HG03457 (cell line): ENCODE results near the gene TOP2B.

Experiments
- ATAC-seq: cut with Tn5 transposase; IDR thresholded peaks from one replicate; pipeline ENCODE4 v1.9.1; 2021; ENCODE audit warnings: moderate number of reproducible peaks; ENCODE audit not compliant: unreplicated experiment

Gene TOP2B

DNA sequence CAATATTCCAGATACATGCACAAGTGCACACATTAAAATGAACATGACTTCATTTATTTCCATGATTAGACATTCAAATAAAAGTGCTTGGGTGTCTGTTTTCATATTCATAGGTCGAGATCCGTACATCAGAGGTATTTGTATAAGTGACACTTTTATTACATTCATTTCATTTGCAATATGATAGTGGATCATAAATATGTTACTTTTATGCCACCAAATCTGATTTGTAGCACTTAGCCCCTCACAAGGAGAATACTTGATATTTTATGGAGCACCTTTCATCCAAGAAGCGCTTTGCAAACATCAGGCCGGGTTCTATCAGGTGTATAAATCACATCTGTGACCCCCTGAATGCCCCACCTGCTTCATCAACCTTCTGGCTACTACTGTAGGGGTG is 100.6 kb downstream of the TOP2B start:
- no peak for ATAC-seq

DNA sequence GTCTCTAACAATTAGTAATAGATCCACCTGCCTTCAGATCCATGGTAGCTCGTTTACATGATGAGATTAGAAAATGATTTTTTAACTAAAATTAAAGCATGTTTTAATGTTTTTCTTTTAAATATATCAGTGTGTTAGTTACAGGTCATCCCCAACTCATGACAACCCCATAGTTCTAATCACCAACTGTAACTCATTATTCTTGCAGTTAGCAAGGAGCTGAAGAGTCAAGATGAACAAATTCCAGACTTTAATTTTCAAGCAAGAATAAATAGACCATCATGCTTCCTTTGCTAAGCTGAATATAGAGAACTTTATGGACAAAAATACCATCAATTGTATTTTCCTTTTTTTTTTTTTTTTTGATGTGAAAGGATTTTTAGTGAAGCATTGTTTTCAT is 101.1 kb downstream of the TOP2B start:
- no peak for ATAC-seq

DNA sequence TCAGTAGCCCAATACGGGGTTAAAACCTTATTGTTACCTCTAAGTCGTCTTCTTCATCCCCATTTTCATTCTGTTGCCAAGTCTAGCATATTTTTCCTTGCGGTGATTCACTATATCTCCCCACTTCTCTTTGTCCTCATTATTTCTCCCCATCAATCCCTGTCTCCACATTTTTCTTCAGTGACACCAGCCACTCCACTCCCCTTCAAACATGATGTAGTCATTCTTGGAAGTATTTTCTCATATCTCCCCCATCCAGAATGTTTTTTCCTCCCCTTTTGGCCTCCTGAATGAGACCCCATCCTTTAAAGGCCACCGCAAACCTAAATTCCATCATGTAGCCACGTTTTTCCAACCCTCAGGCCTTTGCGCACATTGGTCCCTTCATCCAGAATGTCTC is 105.9 kb downstream of the TOP2B start:
- ATAC-seq, result no peak

DNA sequence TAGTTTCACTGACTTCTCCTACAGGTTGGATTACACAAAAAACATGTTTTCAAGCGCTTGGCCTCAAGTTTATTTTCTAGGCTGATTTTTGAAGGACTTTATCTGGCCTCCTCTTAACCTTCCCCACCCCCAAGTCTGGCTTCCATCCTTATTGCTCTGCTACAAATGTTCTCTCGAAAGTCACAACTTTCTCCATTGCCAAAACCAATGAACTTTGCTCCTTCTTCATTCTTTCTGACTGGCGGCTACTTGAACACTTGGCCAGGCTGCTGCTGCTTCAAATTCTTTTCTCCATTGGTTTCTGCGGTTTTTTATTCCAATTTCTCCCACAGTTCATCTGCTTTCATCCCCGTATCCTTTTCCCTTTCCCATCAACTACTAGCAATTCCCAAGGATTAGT is 106.6 kb downstream of the TOP2B start:
- no peak for ATAC-seq

DNA sequence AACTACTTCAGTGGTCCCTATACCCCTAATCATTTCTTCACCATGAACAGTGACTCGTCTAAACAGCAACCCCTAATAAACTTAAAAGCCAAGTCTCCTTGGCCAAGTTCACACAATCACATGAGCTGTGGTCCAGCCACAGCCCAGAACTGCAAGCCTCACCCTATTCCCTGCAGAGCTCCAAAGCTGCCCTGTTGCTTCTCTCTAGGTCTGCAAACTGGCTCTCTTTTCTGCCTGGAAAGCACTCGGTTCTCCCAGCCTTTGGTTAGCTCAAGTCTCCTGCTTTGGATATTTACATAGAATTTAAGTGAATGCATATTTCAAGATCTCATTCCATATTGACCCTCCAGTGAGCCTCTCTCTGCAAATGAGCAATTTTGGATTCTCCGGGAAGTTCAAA is 107.0 kb downstream of the TOP2B start:
- no peak for ATAC-seq

DNA sequence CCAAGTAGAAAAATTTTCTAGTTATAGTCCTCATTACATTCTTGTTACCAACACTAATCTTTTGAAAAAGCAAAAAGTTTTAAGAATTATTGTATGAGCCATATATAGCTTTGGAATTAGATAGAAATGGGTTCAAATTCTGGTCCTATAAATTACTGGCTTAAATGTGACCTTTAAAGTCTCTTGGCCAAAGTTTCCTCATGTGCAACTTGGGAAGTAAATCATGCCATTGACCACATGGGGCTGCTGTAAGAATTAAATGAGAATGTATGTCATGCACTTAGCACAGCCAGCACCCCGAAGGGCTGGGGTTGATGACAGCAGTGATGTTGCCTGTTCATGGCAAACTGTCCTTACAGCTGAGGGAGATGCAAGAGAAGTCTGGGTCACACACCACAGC is 108.3 kb downstream of the TOP2B start:
- ATAC-seq, result no peak

DNA sequence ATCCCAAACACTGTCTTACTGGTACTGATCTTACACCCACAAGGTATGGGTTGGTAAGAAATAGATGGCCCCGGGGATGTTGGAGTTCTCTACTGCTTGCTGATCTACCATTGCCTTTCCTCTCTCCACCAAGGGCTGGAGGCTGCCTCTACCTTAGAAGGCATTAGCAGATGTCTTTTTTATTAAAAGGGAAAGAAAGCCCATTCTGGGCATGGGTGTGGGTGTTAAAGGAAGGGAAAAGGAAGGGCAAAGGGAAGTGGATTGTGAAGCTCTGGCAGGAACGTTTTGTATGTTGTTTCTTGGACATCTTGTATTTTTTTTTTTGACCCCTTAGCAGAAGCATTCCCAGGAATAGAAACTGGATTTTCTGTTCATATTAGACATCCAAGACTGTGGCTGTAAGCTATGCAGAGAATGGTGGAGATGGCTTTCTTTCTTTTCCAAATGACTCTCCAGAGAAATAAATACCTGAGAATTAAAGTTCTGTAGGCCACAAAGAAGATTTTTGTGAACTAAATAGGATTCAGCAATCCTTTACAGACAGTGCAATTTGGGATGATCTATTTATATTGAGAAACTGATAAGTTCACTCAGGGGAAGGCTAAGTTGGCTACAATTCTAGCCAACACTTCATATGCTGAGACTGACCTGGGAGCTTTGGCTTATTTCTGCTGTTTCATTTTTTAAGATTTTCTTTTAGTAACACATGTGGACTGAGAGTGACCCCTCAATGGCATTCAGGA is 108.8 kb downstream of the TOP2B start:
- ATAC-seq, result no peak

DNA sequence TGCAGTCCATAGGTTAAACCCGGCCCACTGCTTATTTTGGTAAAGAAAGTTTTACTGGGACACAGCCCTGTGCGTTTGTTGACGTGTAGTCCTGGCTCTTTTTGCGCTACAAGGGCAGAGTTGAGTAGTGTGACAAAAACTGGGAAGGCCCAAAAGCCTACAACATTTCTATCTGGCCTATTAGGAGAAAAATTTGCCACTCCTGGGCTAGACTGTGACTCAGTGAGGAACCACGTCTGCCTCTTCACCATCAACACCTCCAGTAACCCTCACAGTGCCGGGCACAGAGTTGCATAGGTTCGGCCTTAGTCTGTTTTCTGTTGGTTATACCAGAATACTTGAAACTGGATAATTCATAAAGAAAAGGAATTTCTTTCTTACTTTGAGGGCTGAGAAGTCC is 110.3 kb downstream of the TOP2B start:
- no peak for ATAC-seq

DNA sequence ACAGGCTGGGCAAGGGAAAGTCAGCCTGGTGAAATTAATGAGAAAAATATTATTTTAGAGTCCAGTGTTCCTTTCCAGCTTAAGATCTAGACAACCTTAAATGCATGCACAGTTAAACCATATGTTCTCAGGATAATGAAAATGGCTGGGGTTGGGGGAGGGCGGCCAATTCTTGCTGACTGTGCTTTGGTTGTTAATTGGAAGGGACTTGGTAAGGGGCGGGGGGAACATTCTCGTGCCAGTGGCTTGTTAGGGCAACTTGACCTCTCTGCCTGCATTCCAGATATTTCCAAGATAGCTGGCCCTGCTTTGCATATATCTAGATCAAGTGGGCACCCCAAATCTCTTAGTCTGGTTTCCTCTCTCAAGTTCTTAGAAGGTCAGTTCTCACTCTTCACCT is 112.5 kb downstream of the TOP2B start:
- no peak for ATAC-seq

DNA sequence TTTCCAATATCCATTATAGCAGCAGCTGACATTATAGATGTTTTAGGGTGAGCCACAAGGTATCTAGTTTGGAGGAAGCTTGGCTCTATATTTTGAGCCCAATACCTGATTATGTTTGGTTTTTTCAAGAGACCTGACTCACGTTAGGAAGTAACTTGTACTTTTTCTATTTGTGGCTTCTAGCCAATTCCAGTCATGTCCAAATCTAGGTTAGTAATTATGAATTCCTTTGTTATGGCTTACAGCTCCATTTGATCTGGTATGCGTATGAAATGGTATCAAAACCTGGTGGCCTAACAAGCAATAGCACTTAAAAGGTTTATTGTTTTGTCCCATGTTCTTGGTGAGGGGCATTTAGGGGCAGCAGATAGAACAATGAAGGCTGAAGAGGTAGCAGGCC is 115.9 kb downstream of the TOP2B start:
- ATAC-seq, result no peak

DNA sequence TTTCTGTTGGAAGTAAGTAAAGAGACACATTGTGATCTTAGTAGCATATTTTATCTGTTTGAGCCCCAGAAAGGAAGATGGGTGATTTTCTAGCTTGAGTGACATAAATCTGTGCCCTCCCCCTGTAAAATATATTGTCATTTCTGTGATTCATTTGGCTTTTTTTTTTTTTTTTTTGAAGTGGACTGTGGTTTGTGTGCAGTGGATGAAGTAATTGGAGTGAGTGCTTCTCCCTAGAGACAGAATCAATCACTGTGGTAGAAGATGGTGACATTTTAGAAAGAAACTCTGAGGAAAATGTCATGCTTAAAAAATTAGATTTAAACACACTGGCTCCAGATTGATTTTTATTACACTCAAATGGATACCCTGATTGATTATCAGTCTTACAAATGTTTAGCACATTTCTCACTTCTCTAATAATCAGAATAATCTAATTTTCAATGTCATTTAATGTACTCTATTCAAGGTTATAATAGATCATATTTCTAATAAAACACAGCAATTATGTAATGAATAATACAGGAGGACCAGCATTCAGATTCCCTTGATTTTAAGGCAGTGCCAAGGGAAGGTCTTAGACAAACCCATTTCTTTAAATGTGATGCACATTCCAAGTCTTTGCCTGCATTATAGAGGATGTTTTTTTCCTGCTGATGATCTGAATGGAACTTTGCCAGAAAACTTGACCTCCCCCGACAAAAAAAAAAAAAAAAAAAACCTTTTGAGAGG is 116.6 kb downstream of the TOP2B start:
- no peak for ATAC-seq
